Prostate gland (tissue), 2 donors: Measurements from ENCODE around the gene SYVN1.

Experiments
- CTCF ChIP-seq, 4 experiments: fragments of 200-600 bp in 2 of 4; fragments of 450-650 bp in 2 of 4; sonication (generic) in 2 of 4; IDR thresholded peaks; 1 replicate in 3 of 4; 2 replicates in 1 of 4; pipeline ENCODE4 v1.5.1; 2016 to 2019; ENCODE audit warnings: antibody characterized with exemption in 4 of 4, mild to moderate bottlenecking in 2 of 4, moderate library complexity in 2 of 4
- POLR2AphosphoS5 ChIP-seq: sonication (generic); formaldehyde crosslinking; IDR thresholded peaks from one replicate; pipeline ENCODE4 v1.6.1; 2017; ENCODE audit warnings: antibody characterized with exemption

DNA sequence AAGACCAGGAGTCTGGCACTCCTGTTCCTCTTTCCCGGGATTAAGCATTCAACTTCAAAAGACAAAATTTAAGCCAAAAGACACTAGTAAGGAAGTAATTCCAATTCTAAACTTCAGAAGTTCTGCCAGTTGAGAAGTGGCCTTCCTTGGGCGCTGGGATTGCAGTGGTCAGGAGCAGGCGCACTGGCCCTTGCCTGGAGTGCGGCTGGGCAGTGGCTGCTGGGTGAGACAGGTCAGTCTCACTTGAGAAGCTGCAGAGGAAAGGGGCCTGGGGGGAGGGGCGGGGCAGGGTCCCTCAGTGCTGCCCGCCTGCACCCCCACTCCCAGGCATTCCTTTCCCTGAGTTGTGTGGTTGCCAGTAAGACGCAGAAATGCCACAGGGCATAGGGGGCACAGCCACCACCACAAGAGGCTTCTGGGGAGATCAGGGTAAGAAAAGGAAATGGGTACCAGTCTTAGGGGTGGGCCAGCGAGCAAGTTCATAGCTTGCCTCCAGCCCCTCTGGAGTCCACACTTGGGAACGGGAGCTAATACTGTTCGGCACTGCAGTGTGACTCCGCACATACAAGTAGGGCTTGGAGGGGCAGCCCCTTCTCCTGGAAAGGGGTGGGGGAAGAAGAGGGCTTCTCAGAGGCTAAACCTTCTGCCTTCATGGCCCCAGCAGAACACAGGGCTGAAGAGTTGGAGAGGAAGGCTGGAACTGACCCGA is 6.7 kb downstream of the SYVN1 start:
- TF ChIP-seq CTCF (IDR thresholded peaks at IDR 0.05): no peak
- TF ChIP-seq POLR2AphosphoS5: no peak
